WERI-Rb-1 (cell line): ENCODE data around the gene SMYD3.

Experiments
- DNase-seq: peaks from one replicate; pipeline ENCODE4 v3.0.0-alpha.2; 2020
- H3K27ac ChIP-seq: fragments of 250-450 bp; sonication (Bioruptor Pico); 2 replicates; pipeline ENCODE4 v1.5.1; 2020; ENCODE audit warnings: mild to moderate bottlenecking, moderate library complexity
- H3K27me3 ChIP-seq: fragments of 250-450 bp; sonication (Bioruptor Pico); 2 replicates; pipeline ENCODE4 v1.5.1; 2021; ENCODE audit warnings: mild to moderate bottlenecking, low read depth, moderate library complexity; ENCODE audit not compliant: insufficient read depth, severe bottlenecking
- H3K36me3 ChIP-seq: fragments of 250-450 bp; sonication (Bioruptor Pico); 2 replicates; pipeline ENCODE4 v1.5.1; 2020; ENCODE audit warnings: mild to moderate bottlenecking, moderate library complexity
- H3K4me3 ChIP-seq: 2 replicates; pipeline ENCODE4 v1.5.1; 2011; ENCODE audit warnings: low read depth, mild to moderate bottlenecking, control low read depth, low read length
- H3K9me3 ChIP-seq: fragments of 250-450 bp; sonication (Bioruptor Pico); 2 replicates; pipeline ENCODE4 v1.5.1; 2021; ENCODE audit warnings: mild to moderate bottlenecking, moderate library complexity; ENCODE audit not compliant: severe bottlenecking
- TF ChIP-seq, protein P1 (sequence below): IDR thresholded peaks from 2 replicates; pipeline ENCODE4 v1.5.1; 2011; ENCODE audit warnings: low read depth, mild to moderate bottlenecking, control low read depth, inconsistent platforms, low read length

The SMYD3 gene

DNA sequence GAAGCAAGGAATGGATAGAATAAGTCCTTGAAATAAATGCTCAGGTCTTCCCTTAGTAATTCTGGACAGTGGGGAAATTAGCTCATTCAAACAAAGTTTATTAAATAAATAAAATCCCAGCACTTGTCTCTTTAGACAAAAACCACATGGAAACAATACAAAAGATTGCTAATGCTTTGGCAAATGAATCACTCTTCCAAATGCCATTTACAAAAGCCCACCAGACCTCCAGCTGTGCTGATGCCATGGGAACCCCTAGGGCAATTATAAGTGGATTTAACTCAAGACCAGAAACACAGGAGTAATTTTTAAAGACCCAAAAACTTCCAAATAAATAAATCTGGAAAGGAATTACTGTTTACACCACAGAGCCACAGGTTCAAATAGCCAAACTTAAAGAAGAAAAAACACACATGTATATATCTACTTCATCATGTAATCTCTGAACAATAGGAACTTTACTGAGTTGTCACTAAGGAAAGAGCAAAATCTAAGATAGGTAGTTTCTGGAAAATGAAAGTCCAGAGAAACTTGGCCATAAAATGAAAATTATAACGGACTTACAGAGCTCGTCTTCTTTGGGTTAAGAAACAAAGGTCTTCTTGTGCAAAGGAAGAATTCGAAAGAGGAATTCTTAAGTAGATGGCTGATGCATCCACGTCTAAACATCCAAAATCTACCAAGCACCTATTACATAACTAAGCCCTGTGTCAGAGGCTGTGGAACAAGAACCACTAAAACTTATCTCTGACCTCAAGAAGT lies 399.4 kb downstream of the SMYD3 start:
- TF ChIP-seq, protein P1, sequence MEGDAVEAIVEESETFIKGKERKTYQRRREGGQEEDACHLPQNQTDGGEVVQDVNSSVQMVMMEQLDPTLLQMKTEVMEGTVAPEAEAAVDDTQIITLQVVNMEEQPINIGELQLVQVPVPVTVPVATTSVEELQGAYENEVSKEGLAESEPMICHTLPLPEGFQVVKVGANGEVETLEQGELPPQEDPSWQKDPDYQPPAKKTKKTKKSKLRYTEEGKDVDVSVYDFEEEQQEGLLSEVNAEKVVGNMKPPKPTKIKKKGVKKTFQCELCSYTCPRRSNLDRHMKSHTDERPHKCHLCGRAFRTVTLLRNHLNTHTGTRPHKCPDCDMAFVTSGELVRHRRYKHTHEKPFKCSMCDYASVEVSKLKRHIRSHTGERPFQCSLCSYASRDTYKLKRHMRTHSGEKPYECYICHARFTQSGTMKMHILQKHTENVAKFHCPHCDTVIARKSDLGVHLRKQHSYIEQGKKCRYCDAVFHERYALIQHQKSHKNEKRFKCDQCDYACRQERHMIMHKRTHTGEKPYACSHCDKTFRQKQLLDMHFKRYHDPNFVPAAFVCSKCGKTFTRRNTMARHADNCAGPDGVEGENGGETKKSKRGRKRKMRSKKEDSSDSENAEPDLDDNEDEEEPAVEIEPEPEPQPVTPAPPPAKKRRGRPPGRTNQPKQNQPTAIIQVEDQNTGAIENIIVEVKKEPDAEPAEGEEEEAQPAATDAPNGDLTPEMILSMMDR = no peak
- DNase-seq = no peak
- Histone ChIP-seq H3K27me3 (no peaks in the 10 kb centered on the region), H3K9me3 (no peaks in the 10 kb centered on the region), H3K27ac (no peak overlapping the region), H3K4me3 (no peak overlapping the region), H3K36me3 (no peaks in the 10 kb centered on the region)

DNA sequence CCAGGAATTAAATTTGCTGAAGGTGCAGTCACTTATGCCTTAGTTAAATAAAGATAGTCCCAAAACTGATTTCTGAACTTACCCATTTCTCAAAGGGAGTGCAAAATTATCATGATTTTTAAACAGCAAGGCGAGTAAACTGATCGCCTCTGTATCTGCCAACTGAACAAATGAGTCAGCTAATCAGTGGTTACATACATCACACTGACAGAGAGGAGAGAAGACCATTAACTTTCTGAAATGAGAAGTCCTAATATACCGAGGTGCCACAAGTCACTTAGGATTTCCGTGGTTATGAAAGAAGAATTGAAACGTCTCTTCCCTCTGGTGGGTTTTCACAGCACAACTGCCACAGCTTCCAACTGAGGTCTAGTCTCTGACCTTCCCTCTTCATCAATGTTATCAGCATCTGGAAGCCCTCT lies 400.7 kb downstream of the SMYD3 start:
- Histone ChIP-seq H3K27me3 (no peaks in the 10 kb centered on the region), H3K27ac (no peak overlapping the region), H3K9me3 (no peaks in the 10 kb centered on the region), H3K36me3 (no peaks in the 10 kb centered on the region), H3K4me3 (no peak overlapping the region)
- no peak for DNase-seq
- TF ChIP-seq, protein P1 = no peak

DNA sequence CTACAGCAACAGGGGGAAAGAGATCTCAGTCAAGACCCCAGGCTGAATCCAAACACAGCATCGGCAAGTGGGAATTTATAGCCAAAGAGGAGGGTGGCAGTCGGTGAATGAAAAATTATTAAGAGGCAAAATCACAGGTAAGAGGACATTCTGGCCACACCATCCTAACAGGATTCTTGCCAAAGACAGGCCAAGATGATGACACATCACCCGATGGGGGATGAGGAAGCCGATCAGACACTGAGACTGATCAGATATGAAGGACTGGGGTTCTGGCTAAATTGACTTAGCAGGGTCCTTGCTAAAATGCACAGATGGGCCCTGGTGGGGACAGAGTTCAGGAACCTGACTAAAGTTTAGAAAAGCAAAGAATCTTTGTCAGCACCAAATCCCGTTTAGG lies 402.2 kb downstream of the SMYD3 start:
- Histone ChIP-seq H3K27ac (no peak overlapping the region), H3K36me3 (no peaks in the 10 kb centered on the region), H3K9me3 (no peaks in the 10 kb centered on the region), H3K27me3 (no peaks in the 10 kb centered on the region), H3K4me3 (no peak overlapping the region)
- no peak for DNase-seq
- TF ChIP-seq, protein P1 = no peak

DNA sequence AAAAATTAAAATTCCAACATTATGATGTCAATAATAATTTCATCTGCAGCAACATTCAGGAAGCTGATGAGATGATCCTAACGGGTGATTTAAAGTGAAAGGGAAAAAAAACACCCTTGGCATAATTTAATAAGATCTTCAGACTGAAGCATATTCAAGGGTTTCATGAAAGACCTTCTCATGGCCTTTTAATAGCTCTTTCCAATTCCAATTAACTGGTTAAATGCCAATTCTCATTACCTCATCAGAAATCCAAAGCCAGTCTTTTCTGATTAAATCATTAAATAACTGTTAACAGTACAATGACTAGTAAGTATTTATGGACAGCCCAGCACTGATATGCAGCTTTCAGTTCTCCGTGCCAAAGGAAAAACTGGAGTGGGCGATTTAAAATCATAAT lies 407.5 kb downstream of the SMYD3 start:
- TF ChIP-seq, protein P1 = no peak
- Histone ChIP-seq H3K4me3 (no peak overlapping the region), H3K9me3 (no peaks in the 10 kb centered on the region), H3K27ac (no peak overlapping the region), H3K27me3 (no peaks in the 10 kb centered on the region), H3K36me3 (no peaks in the 10 kb centered on the region)
- DNase-seq = no peak

DNA sequence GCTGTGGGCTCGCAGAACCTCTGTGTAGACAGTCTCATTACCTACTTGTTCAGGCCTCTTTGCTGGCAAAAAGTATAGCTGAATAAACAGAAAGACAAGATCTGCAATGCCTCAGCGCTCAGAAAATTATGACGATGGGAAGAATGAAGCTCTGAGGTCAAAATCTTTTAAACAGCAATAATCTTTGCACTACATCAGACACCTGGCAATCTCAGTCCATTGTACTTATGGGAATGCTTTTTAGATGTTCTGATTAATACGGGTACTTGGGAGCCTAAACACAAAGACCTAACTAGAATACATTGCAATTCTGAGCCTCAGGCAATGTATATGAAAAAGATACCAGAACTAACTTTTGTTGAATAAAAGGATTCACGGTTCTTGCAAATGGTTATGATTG lies 410.7 kb downstream of the SMYD3 start:
- no peaks in the 10 kb centered on the region for H3K36me3 ChIP-seq
- H3K27ac ChIP-seq = no peak overlapping the region
- TF ChIP-seq, protein P1 = no peak
- no peak overlapping the region for H3K4me3 ChIP-seq
- no peak for DNase-seq
- no peaks in the 10 kb centered on the region for H3K9me3 ChIP-seq
- H3K27me3 ChIP-seq = no peaks in the 10 kb centered on the region

DNA sequence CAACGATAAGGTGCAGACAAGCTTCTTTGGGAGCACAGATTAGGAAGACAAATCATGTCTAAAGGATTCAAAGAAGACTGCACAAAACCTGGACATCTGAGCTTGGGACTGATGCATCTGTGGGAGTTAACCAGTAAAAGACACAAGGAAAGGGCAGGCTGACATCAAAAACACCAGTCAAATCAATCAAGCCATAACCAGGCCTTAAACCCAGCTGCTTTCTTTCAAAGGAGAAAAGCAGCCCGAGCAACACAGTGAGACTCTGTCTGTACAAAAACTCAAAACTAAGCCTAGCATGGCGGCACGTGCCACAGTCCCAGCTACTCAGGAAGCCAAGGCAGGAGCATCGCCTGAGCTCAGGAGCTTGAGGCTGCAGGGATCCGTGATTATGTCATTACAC lies 411.6 kb downstream of the SMYD3 start:
- DNase-seq = no peak
- TF ChIP-seq, protein P1 = no peak
- Histone ChIP-seq H3K27me3 (no peaks in the 10 kb centered on the region), H3K4me3 (no peak overlapping the region), H3K27ac (no peak overlapping the region), H3K36me3 (no peaks in the 10 kb centered on the region), H3K9me3 (no peaks in the 10 kb centered on the region)
